Suppressor macrophage (primary cell): ENCODE data around the gene IRF6.

Experiments used
- DNase-seq, 4 experiments: peaks; one replicate each; pipeline ENCODE4 v3.0.0-alpha.2; 2020 to 2022

The IRF6 gene

GRCh38 chr1:209759829-209760359 is 46.0 kb downstream of the IRF6 start:
- no peak for DNase-seq

GRCh38 chr1:209758400-209758799 is 47.5 kb downstream of the IRF6 start:
- DNase-seq: no peak

- DNase-seq: peak; percentile 66 to 81 (median 78)
Observed at GRCh38 chr1:209756615-209757445, 49.1 kb downstream of the IRF6 start.

DNA sequence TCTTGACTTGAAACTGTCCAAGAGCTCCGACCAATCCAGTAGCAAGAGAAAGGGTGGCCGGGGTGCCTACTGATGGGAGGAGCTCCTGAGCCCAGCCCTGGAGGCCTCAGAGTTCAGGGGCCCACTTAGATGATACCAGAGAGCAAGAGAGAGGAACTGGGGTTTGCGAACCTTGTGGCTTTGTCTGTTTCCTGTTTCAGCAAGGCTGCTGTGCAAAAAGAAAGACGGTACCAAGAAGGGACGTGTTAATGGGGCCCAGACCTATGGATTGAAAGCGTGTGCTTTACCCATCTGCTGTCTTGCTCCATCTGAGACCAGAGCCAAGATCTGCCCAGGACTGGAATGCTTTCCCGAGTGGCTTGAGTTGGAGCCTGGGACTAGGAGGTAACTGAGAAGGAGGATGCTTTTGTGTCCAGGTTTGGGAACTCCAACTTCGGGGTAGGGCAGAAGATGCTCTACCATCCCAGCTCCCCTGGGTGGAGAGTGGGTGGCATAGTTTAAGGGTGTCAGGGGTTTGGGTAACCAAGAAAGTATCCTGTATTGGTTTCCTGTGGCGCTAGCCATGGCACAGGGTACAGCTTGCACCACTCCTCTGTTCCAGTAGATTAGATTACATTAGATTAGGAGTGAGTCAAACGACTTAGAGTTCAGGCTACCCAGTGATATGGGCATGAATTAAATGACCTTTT is 49.9 kb downstream of the IRF6 start, which contains the start of gene TRAF3IP3:
Gene TRAF3IP3 (plus strand): TSS at position 128 of the 689 bp plus-strand sequence. CDS start 3,987 bp downstream, outside the sequence.
- peak; percentile 68 to 84 (median 83) for DNase-seq

DNA sequence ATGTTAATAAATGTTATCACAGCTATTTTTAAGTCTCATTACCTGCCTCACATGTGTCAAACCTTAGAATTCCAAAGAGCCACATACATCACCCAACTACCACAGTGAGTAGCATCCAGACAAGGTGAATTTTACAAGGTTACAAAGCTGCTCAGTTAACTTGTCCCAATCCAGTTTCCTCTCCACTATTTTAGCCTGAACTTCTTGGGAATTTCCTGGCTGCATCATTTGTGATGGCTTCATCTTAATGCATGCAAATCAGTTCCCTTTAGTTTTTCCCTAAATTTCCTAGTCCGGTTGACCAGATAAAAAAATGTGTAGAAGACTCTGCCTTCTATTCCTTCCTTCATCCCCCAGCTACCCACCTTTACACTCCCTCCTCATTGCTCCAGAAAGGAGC is 50.7 kb downstream of the IRF6 start:
- DNase-seq: no peak

- DNase-seq: no peak
Observed at GRCh38 chr1:209752890-209753289, 53.1 kb downstream of the IRF6 start.

DNA sequence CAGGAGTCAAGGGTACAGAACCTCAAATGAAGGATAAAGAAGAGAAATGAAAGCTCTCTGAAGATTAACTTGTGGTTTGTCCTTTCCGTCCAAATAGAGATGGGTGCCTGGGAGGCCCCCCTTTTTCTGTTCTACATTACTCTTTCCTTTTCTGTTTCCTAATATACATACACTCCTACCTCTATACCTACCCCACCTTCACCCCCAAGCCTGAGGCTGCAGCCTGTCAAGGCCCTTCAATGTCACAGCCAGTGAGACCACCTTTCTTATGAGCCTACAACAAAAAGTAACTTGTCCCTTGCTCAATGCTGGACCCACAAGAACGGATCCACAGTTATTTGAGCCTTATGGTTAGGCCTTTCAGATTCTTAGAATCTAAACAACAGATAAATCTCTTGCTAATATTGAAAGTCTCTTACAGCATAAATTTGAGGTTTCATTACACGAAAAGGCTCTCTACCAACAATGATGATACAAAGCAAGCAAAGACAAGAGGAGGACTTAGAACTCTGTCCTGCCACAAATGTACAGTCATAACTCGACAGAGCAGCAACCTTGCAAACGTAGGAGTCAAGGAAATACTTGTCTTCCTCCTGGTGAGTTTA is 54.2 kb downstream of the IRF6 start:
- peak in 1 of 4 experiments; percentile 18 for DNase-seq

DNA sequence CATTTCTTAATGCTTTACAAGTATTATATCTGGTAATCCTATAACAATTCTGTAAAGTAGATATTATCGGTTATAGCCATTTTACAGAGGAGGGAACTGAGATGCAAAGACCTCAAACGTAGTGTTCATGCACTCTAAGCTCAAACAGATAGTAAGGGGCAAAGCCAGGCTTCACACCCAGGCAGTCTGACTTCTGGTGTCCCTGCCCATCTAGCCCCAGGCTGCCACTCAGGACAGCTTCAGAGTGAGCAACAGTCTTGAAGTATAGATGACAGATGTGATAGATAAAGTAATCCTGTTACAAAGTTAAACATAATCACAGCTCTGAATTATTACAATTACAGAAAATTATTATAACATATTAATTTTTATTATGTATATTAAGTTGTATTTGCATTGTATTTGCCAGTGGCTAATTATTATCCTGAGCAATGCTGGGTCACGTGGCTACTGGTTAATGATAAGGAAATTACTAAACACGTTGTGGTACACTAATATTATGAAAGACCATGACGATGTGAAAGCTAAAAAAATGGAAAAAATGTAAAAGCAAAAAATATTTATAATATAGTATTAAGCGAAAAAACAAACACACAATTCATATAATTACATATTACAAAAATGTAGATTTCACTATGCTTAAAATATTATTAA is 56.1 kb downstream of the IRF6 start:
- no peak for DNase-seq

DNA sequence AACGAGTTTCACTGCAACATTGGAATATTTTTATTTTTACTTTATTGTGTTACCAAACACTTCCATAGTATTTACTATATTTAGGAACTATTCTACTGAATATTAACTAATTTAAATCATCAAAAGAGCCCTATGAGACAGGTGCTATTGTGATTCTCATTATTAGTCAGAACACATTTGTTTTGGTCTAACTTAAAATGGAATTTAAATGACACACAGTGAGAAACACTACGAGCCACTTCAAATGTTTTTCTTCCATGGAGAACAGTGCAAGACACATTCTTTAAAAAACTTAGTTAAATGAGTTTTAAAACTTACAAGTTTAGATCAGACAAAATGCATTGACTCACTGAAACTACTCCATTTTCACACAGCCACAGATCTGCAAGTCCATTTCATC is 56.7 kb downstream of the IRF6 start:
- DNase-seq: no peak

- peak in 1 of 4 experiments; percentile 38 for DNase-seq
Observed at GRCh38 chr1:209748620-209749019, 57.3 kb downstream of the IRF6 start.

DNA sequence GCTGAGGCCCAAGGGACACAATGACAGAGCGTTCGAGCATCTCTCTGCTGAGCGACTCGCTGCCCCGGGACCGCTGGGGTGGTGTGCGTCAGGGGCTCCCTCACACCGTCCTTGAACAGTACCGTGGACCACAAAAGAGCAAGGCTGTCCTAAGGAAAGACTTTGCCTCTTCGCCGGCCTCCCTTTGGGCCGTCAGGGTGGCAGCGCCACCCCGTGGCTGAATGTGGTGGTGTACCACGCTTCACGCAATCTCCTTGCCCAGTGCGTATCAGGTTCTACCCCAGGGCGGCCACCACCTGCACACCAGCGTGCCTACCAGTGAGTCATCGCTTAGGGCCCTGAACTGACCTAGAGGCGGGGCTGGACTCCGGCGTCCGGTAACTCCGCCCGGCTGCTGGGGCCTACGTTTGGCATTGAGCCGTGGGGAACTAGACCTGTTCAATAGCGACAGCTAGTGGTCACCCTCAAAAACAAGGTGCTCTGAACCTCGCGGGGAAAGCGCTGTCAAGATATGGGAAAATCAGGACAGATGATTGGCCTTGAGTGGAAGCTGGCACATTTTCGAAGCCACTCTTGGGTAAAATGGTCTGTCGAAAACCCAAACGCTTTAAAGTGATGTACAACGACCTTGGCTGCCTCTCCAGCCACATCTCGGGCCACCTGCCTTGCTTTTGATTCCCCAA is 58.2 kb downstream of the IRF6 start:
- DNase-seq: peak; percentile 88 to 91 (median 88)

- peak in 1 of 4 experiments; percentile 24 for DNase-seq
Observed at GRCh38 chr1:209746451-209747165, 59.3 kb downstream of the IRF6 start.

- no peak for DNase-seq
Observed at GRCh38 chr1:209743145-209743482, 62.8 kb downstream of the IRF6 start.

DNA sequence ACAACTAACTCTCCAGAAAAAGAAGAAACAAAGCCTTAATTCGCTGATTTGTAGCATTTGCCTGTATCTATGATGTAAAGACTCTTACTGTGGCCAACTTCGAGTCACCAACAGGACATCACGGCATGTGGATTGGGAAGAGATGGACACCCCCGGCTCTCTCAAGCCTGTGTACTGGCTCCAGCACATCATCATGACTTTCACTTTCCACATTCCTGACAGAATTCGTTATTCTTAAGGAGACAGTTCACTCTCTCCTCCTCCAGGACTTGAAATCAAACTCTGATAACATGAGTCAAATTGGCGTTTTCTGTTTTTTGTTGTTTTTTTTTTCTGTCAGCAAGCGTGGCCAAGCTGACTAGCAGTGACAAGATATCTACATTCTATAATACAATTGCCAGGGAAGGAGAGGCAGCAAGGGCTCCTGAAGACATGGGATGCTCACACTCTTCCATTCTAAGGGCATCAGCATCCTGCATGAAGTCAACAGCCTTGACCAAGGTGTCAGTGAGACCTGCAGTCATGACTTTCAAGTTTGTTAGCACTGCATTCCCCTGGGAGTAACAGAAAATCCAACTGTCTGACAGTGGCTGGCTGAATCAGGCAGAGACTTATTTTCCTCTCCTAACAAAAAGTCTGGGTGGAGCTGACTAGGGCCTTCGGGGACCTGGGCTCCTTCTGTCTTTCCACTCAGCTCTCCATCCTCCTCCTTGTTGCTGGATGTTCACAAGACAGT is 63.4 kb downstream of the IRF6 start:
- DNase-seq: no peak

DNA sequence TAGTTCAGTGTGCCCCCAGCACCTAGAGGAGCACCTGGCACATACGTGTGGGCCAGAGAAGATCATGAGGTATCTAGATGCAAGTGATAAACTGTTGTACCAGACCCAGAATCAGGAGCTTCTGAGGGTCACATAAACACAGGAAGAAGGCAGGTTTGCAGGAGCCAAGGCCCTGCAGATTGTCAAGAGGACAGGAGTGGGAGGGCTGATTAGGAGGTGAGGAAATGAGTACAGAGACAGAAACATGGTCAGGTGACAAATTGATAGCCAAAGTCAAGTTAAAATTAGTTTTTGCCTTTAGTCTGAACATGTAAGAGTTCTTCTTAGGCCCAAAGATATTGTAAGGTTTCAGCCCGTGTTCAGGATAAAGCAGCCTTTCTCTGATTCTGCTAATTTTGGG is 64.1 kb downstream of the IRF6 start:
- DNase-seq: no peak

DNA sequence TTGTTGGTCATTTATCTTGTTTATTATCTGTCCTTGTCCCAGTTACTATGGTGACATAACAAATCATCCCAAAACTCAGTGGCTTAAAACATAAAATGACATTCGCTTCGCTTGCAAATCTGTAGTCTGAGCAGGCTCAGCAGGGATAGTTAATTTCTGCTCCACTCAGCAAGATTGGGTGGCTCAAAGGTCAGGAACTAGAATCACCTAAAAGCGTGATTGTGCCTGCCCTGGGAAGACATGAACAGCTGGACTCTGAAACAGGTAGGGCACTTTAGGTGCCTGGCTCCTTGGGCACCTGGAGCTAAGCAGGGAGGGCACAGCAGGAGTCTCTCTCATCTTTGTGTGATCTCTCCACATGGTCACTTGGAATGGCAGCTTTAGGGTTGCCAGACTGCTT is 64.7 kb downstream of the IRF6 start:
- DNase-seq: no peak

DNA sequence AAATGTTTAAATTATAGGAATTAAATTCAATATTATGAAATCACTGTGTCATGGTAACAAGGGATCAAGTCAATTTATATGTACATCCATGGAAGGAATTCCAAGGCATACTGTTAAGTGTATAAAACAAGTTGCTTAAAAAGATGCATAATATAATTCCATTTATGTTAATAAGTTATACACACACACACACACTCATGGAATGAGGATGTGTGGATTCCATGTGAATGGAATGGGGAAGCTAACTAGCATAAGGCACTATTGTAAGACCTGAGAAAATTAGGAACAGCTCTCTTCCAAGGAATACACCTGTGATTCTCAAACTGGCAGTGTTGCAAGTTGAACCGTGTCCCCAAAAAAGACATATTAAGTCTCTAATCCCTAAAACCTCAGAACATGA is 67.7 kb downstream of the IRF6 start:
- no peak for DNase-seq

GRCh38 chr1:209737118-209737505 is 68.8 kb downstream of the IRF6 start:
- no peak for DNase-seq

- peak in 1 of 4 experiments; percentile 43 for DNase-seq
Observed at GRCh38 chr1:209736490-209737117, 69.3 kb downstream of the IRF6 start.
